Kidney (tissue), 14 donors: ENCODE data around the gene OFD1. TPM values are rescaled to one million over a fixed set of nuclear protein-coding genes. Genes with fewer than 3 reads are reported as not detected.

Experiments
- DNase-seq, 5 donors: peaks; one replicate each; pipeline ENCODE4 v3.0.0-alpha.2; 2013 to 2020
- FAIRE-seq: peaks from 2 replicates; lab custom pipeline; 2012; peaks lifted over from hg19 to GRCh38; lab: Jason Lieb, UNC
- H3K27ac ChIP-seq, 2 donors: one replicate each; pipeline ENCODE4 v1.7.0; 2013; ENCODE audit warnings: low read depth in 2 of 2, low read length in 2 of 2, inconsistent platforms in 1 of 2
- H3K27me3 ChIP-seq: one replicate; pipeline ENCODE4 v1.7.1; 2013; ENCODE audit warnings: low read length, inconsistent platforms; ENCODE audit not compliant: control insufficient read depth, insufficient read depth
- H3K36me3 ChIP-seq, 3 donors: one replicate each; pipeline versions ENCODE4 v1.7.0 to v1.7.1; 2013; ENCODE audit warnings: low read length in 3 of 3, control low read depth in 1 of 3, inconsistent platforms in 1 of 3; ENCODE audit not compliant: insufficient read depth in 3 of 3, control insufficient read depth in 2 of 3
- H3K4me1 ChIP-seq, 3 donors: one replicate each; pipeline versions ENCODE4 v1.7.0 to v1.7.1; 2013; ENCODE audit warnings: low read length in 3 of 3, inconsistent platforms in 1 of 3, low read depth in 1 of 3; ENCODE audit not compliant: control insufficient read depth in 2 of 3, insufficient read depth in 2 of 3
- H3K4me3 ChIP-seq, 3 donors: one replicate each; pipeline versions ENCODE4 v1.7.0 to v1.8.1; 2013; ENCODE audit warnings: low read length in 3 of 3, control low read depth in 1 of 3, inconsistent platforms in 1 of 3
- H3K9ac ChIP-seq, 3 donors: one replicate each; pipeline versions ENCODE4 v1.7.0 to v1.7.1; 2013; ENCODE audit warnings: low read length in 3 of 3, control low read depth in 1 of 3, inconsistent platforms in 1 of 3
- H3K9me3 ChIP-seq, 3 donors: one replicate each; pipeline versions ENCODE4 v1.7.0 to v1.7.1; 2013; ENCODE audit warnings: low read length in 3 of 3, control low read depth in 1 of 3, inconsistent platforms in 1 of 3; ENCODE audit not compliant: control insufficient read depth in 2 of 3, insufficient read depth in 1 of 3
- intact Hi-C: fragments of 100-400 bp; cut with DNase I; formaldehyde crosslinking; loops from one replicate; pipeline ENCODE4 v1.11.1; 2022
- polyA plus RNA-seq: library from polyadenylated mRNA; stranded (reverse); fragments of 350-450 nt; fragmentation: Illumina TruSeq; extraction: RNeasy Lipid Tissue Mini Kit (QIAGEN cat#74804); gene quantifications from one replicate; pipeline ENCODE4 v1.2.3, GENCODE V29; 2014; ENCODE audit warnings: low read depth, low replicate concordance; ENCODE audit not compliant: insufficient read depth
- total RNA-seq: library from RNA; stranded (reverse); fragmentation: NEBNext Ultra II Directional; extraction: Animal tissue kit (Norgen Biotek cat#: 25700); gene quantifications from one replicate; pipeline ENCODE4 v1.2.1, GENCODE V29; 2021
- TF ChIP-seq, protein P1 (sequence below): IDR thresholded peaks from 3 replicates; pipeline ENCODE4 v1.5.1; 2012; ENCODE audit warnings: mild to moderate bottlenecking, moderate library complexity, borderline replicate concordance; ENCODE audit not compliant: insufficient read depth; ENCODE audit errors: extremely low read depth
- donor health status: control.
- donor health status: control.
- donor health status: control.
- donor health status: control.
- donor health status: control.
- donor health status: DM: yes; HTN: yes; CAD: no.
- donor health status: Normal renal cell carcinoma (clear cell type).

The OFD1 gene
- total and polyA plus RNA-seq, 2 donors from 2014 or later, result 20.6 to 42.0 TPM

DNA sequence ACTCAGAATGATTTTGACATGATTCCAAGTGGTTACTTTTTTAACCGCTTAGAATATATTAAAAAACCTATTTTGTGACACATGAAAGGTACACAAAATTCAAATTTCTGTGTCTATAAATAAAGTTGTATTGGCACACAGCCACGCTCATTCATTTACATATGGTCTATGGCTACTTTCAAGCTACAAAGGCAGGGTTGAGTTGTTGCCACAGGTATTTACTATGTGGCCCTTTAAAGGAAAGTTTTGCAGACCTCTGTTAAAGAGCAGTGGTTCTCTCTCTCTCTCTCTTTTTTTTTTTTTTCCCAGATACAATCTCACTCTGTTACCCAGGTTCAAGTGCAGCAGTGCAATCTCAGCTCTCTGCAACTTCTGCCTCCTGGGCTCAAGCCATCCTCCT, 59.3 kb downstream of the OFD1 start:
- H3K27ac ChIP-seq, result no peak overlapping the region
- no peak overlapping the region for H3K4me3 ChIP-seq
- TF ChIP-seq, protein P1, sequence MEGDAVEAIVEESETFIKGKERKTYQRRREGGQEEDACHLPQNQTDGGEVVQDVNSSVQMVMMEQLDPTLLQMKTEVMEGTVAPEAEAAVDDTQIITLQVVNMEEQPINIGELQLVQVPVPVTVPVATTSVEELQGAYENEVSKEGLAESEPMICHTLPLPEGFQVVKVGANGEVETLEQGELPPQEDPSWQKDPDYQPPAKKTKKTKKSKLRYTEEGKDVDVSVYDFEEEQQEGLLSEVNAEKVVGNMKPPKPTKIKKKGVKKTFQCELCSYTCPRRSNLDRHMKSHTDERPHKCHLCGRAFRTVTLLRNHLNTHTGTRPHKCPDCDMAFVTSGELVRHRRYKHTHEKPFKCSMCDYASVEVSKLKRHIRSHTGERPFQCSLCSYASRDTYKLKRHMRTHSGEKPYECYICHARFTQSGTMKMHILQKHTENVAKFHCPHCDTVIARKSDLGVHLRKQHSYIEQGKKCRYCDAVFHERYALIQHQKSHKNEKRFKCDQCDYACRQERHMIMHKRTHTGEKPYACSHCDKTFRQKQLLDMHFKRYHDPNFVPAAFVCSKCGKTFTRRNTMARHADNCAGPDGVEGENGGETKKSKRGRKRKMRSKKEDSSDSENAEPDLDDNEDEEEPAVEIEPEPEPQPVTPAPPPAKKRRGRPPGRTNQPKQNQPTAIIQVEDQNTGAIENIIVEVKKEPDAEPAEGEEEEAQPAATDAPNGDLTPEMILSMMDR, result no peak
- no peak for FAIRE-seq
- peaks cover 0 to 4% (median 0%) of the 10 kb centered on the region in 3 donors for H3K4me1 ChIP-seq
- intact Hi-C loops, result no loop called here
- no peaks in the 10 kb centered on the region for H3K9me3 ChIP-seq
- peaks cover 2% of the 10 kb centered on the region for H3K27me3 ChIP-seq
- DNase-seq, result no peak
- H3K36me3 ChIP-seq, result no peaks in the 10 kb centered on the region
- H3K9ac ChIP-seq, result no peak overlapping the region

DNA sequence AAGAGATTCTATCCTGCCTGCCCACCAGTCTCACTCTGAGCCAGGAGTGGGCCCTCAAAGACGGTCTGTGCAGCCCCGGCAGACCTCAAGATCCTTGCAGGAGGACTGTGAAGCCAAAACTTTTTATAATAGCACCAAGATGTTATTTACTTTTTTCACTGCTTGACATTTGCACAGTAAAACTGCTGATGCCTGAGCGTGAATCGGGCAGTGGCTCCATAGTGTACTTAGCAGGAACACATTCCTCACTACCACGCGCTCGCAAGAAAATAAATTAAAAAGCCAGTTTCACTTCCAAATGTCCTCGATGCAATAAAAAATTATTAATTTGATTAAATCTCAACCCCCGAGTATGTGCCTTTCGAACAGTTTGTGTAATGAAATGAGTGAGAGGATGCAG, 59.9 kb downstream of the OFD1 start:
- H3K4me1 ChIP-seq, result peaks cover 0 to 4% (median 0%) of the 10 kb centered on the region in 3 donors
- DNase-seq, result no peak
- FAIRE-seq, result no peak
- H3K27ac ChIP-seq, result no peak overlapping the region
- H3K36me3 ChIP-seq, result no peaks in the 10 kb centered on the region
- H3K9ac ChIP-seq, result no peak overlapping the region
- TF ChIP-seq, protein P1, result no peak
- H3K9me3 ChIP-seq, result no peaks in the 10 kb centered on the region
- intact Hi-C loops, result no loop called here
- peaks cover 2% of the 10 kb centered on the region for H3K27me3 ChIP-seq
- H3K4me3 ChIP-seq, result no peak overlapping the region

DNA sequence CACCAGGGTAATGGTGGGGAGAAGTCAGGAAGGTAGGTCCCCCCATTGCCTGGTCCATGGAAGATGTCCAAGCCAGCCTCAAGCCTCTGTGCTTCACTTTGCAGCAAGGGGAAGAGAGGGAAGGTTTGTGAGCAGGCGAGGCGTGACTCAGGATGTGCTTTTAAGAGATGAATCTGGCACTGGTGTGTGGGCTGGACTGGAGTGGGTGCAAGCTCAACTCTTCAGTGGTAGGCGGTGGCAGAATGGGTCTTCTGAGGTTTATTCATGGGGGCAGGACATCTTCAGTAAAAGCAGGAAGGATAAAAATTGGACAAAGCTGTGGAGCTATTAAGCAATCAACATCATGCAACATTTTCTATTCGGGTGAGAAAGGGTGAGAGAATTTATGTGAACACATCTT, 63.0 kb downstream of the OFD1 start:
- Histone ChIP-seq H3K27ac (no peak overlapping the region), H3K4me1 (peaks cover 0 to 4% (median 0%) of the 10 kb centered on the region in 3 donors), H3K9me3 (no peaks in the 10 kb centered on the region), H3K9ac (no peak overlapping the region), H3K27me3 (peaks cover 2% of the 10 kb centered on the region), H3K4me3 (no peak overlapping the region), H3K36me3 (no peaks in the 10 kb centered on the region)
- TF ChIP-seq, protein P1, result no peak
- intact Hi-C loops, result no loop called here
- FAIRE-seq, result no peak
- no peak for DNase-seq

DNA sequence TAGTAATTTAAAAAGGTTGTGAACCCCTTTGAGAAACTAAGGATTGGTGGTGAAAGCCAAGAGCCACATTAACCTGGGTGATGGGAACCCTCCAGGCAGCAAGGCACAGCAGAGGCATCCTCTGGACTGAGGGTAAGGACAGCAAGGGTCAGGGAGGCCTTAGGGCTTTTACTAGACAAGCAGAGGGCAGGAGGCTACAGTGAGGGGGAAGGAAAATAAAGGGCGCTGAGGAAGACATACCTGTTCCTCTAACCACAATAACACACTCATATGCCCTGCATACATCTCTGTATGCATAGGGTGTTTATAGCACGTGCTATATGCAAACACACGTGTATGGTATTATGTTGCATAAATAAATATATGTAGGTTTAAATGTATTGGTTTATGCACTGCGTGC, 63.6 kb downstream of the OFD1 start:
- Histone ChIP-seq H3K4me3 (no peak overlapping the region), H3K4me1 (peaks cover 0 to 4% (median 0%) of the 10 kb centered on the region in 3 donors), H3K27ac (no peak overlapping the region), H3K36me3 (no peaks in the 10 kb centered on the region), H3K27me3 (peaks cover 2% of the 10 kb centered on the region), H3K9ac (no peak overlapping the region), H3K9me3 (no peaks in the 10 kb centered on the region)
- DNase-seq (no peak), FAIRE-seq (no peak)
- TF ChIP-seq, protein P1, result no peak
- intact Hi-C loops, result no loop called here
